Keratinocyte (primary cell): ENCODE measurements around the gene ABHD2. TPM values are rescaled to one million over a fixed set of nuclear protein-coding genes. Genes with fewer than 3 reads are reported as not detected.

Experiments
- DNase-seq: peaks from one replicate; pipeline ENCODE4 v3.0.0-alpha.2; 2011; ENCODE audit warnings: low read depth, missing footprints, low spot score
- FAIRE-seq: peaks from 2 replicates; lab custom pipeline; 2011; peaks lifted over from hg19 to GRCh38; lab: Jason Lieb, UNC
- H2AFZ ChIP-seq: 2 replicates; pipeline ENCODE4 v1.6.0; 2012; ENCODE audit warnings: low read length, control low read depth, inconsistent platforms; ENCODE audit not compliant: control insufficient read depth
- H3K27ac ChIP-seq: 2 replicates; pipeline ENCODE4 v1.5.1; 2011; ENCODE audit warnings: low read length; ENCODE audit not compliant: control insufficient read depth, insufficient read depth
- H3K27me3 ChIP-seq: 3 replicates; pipeline ENCODE4 v1.6.0; 2011; ENCODE audit warnings: low read length; ENCODE audit not compliant: control insufficient read depth, insufficient read depth; ENCODE audit errors: extremely low read depth
- H3K36me3 ChIP-seq, 2 experiments: 2 replicates in 1 of 2; 3 replicates in 1 of 2; pipeline ENCODE4 v1.5.1; 2011; ENCODE audit warnings: low read length in 2 of 2, mild to moderate bottlenecking in 1 of 2; ENCODE audit not compliant: control insufficient read depth in 2 of 2, insufficient read depth in 2 of 2; ENCODE audit errors: extremely low read depth in 1 of 2
- H3K4me1 ChIP-seq: 3 replicates; pipeline ENCODE4 v1.5.1; 2011; ENCODE audit warnings: low read length; ENCODE audit not compliant: control insufficient read depth, insufficient read depth; ENCODE audit errors: extremely low read depth
- H3K4me2 ChIP-seq: 3 replicates; pipeline ENCODE4 v1.6.0; 2011; ENCODE audit warnings: low read depth, low read length; ENCODE audit not compliant: control insufficient read depth, insufficient read depth; ENCODE audit errors: extremely low read depth
- H3K4me3 ChIP-seq, 3 experiments: fragments of 200-600 bp in 1 of 3; sonication (generic) in 1 of 3; 2 replicates in 2 of 3; 3 replicates in 1 of 3; pipeline ENCODE4 v1.5.1; 2011 to 2016; ENCODE audit warnings: low read length in 3 of 3, mild to moderate bottlenecking in 3 of 3, control low read depth in 2 of 3, inconsistent platforms in 1 of 3, low read depth in 1 of 3, mixed read lengths in 1 of 3, mixed run types in 1 of 3, moderate library complexity in 1 of 3; ENCODE audit not compliant: control insufficient read depth in 2 of 3, insufficient read depth in 2 of 3; ENCODE audit errors: extremely low read depth in 1 of 3
- H3K79me2 ChIP-seq: 2 replicates; pipeline ENCODE4 v1.6.0; 2012; ENCODE audit warnings: low read length; ENCODE audit not compliant: control insufficient read depth, insufficient read depth
- H3K9ac ChIP-seq: 3 replicates; pipeline ENCODE4 v1.6.0; 2011; ENCODE audit warnings: low read length; ENCODE audit not compliant: control insufficient read depth, insufficient read depth; ENCODE audit errors: extremely low read depth
- H3K9me1 ChIP-seq: 3 replicates; pipeline ENCODE4 v1.6.0; 2011; ENCODE audit warnings: low read length; ENCODE audit not compliant: control insufficient read depth, insufficient read depth; ENCODE audit errors: extremely low read depth
- H3K9me3 ChIP-seq: 2 replicates; pipeline ENCODE4 v1.5.1; 2012; ENCODE audit warnings: low read depth, low read length; ENCODE audit not compliant: control insufficient read depth
- H4K20me1 ChIP-seq: 3 replicates; pipeline ENCODE4 v1.6.0; 2011; ENCODE audit warnings: low read length; ENCODE audit not compliant: control insufficient read depth, insufficient read depth; ENCODE audit errors: extremely low read depth
- CTCF ChIP-seq, 3 experiments: IDR thresholded peaks in 1 of 3; conservative IDR thresholded peaks in 1 of 3; optimal IDR thresholded peaks in 1 of 3; 2 replicates in 2 of 3; 3 replicates in 1 of 3; pipeline versions ENCODE3 to v1.5.1; 2011; ENCODE audit warnings: low read length in 3 of 3, mild to moderate bottlenecking in 3 of 3, moderate library complexity in 2 of 3, control low read depth in 1 of 3, inconsistent platforms in 1 of 3; ENCODE audit not compliant: insufficient read depth in 2 of 3; ENCODE audit errors: extremely low read depth in 1 of 3
- EZH2 ChIP-seq: IDR thresholded peaks from one replicate; pipeline ENCODE4 v1.6.1; 2012; ENCODE audit warnings: inconsistent platforms, mild to moderate bottlenecking, low read length, moderate library complexity
- dilution Hi-C: fragments of 300-500 bp; cut with MboI; formaldehyde crosslinking; loops from one replicate; pipeline ENCODE4 v1.7.0; 2020; ENCODE audit warnings: low sequenced_read_pairs; ENCODE audit not compliant: extremely low pct_ligation_motif_present
- polyA plus RNA-seq, 5 experiments: library from polyadenylated mRNA; depleted of rRNA in 3 of 5; stranded (reverse) in 3 of 5; stranded (forward) in 1 of 5; unstranded in 1 of 5; fragments of >200 nt; gene quantifications; 1 replicate in 1 of 5; 2 replicates in 3 of 5; 3 replicates in 1 of 5; pipeline versions ENCODE4 v1.2.1 to v1.2.3, GENCODE V29; 2011 to 2012; ENCODE audit warnings: missing spikeins in 2 of 5, low read depth in 1 of 5, low replicate concordance in 1 of 5

The ABHD2 gene
- polyA plus RNA-seq, 1 donor (not counting 4 experiments of a cell fraction or from before 2014, with no cell fraction given) = 22.8 TPM

- no peak overlapping the region for H3K9ac ChIP-seq
- DNase-seq (no peak), FAIRE-seq (no peak)
- H2AFZ ChIP-seq = no peak overlapping the region
- peaks cover 14% of the 10 kb centered on the region for H3K4me1 ChIP-seq
- H3K4me2 ChIP-seq = no peak overlapping the region
- H3K4me3 ChIP-seq = no peak overlapping the region
- no peak overlapping the region for H3K27ac ChIP-seq
- peaks cover 6% of the 10 kb centered on the region in 2 experiments for H3K36me3 ChIP-seq
- H3K9me3 ChIP-seq = no peaks in the 10 kb centered on the region
- TF ChIP-seq EZH2 (no peak), CTCF (optimal IDR thresholded peaks at IDR 0.05 in 1 of 3, IDR thresholded peaks at IDR 0.05 in 1 of 3, conservative IDR thresholded peaks at IDR 0.05 in 1 of 3; ENCODE audit: extremely low read depth in 1 of 3, insufficient read depth in 2 of 3, low read length in 3 of 3) (no peak)
- no peaks in the 10 kb centered on the region for H4K20me1 ChIP-seq
- H3K79me2 ChIP-seq = no peaks in the 10 kb centered on the region
- no peaks in the 10 kb centered on the region for H3K9me1 ChIP-seq
- dilution Hi-C loops = no loop called here
- no peaks in the 10 kb centered on the region for H3K27me3 ChIP-seq
Observed at GRCh38 chr15:89150762-89151664, 62.8 kb downstream of the ABHD2 start.

GRCh38 chr15:89155122-89155521 lies 66.9 kb downstream of the ABHD2 start:
- Histone ChIP-seq H3K9me1 (no peaks in the 10 kb centered on the region), H3K27ac (no peak overlapping the region), H4K20me1 (no peaks in the 10 kb centered on the region), H3K36me3 (peaks cover 6 to 8% of the 10 kb centered on the region in 2 experiments), H3K9ac (no peak overlapping the region), H3K9me3 (no peaks in the 10 kb centered on the region), H3K27me3 (no peaks in the 10 kb centered on the region), H3K4me2 (no peak overlapping the region), H2AFZ (no peak overlapping the region), H3K4me3 (no peak overlapping the region), H3K79me2 (no peaks in the 10 kb centered on the region), H3K4me1 (no peaks in the 10 kb centered on the region)
- DNase-seq (no peak), FAIRE-seq (no peak)
- dilution Hi-C loops = no loop called here
- no peak for TF ChIP-seq EZH2
- no peak for TF ChIP-seq CTCF (optimal IDR thresholded peaks at IDR 0.05 in 1 of 3, IDR thresholded peaks at IDR 0.05 in 1 of 3, conservative IDR thresholded peaks at IDR 0.05 in 1 of 3; ENCODE audit: extremely low read depth in 1 of 3, insufficient read depth in 2 of 3, low read length in 3 of 3)
